Mucosa of rectum (tissue), 2 donors: ENCODE measurements around the gene CHRNB1.
"Not testable (repeated sequence)": the region's sequence is repeated elsewhere in the genome, so short reads cannot be mapped to it uniquely, and the experiment has no call there.

ENCODE experiments used
- H3K27ac ChIP-seq, 2 donors: one replicate each; pipeline ENCODE4 v1.7.0; 2013; ENCODE audit warnings: inconsistent platforms in 2 of 2, low read depth in 2 of 2, low read length in 2 of 2
- H3K27me3 ChIP-seq, 2 donors: one replicate each; pipeline ENCODE4 v1.7.0; 2013; ENCODE audit warnings: low read length in 2 of 2; ENCODE audit not compliant: control insufficient read depth in 2 of 2, insufficient read depth in 2 of 2
- H3K36me3 ChIP-seq, 2 donors: one replicate each; pipeline ENCODE4 v1.7.0; 2013; ENCODE audit warnings: low read length in 2 of 2; ENCODE audit not compliant: control insufficient read depth in 2 of 2, insufficient read depth in 2 of 2
- H3K4me1 ChIP-seq, 2 donors: one replicate each; pipeline ENCODE4 v1.7.0; 2013; ENCODE audit warnings: low read length in 2 of 2, mild to moderate bottlenecking in 1 of 2; ENCODE audit not compliant: control insufficient read depth in 2 of 2, insufficient read depth in 2 of 2
- H3K4me3 ChIP-seq, 2 donors: one replicate each; pipeline ENCODE4 v1.7.0; 2013; ENCODE audit warnings: low read length in 2 of 2
- H3K9ac ChIP-seq, 2 donors: one replicate each; pipeline ENCODE4 v1.7.0; 2013; ENCODE audit warnings: low read length in 2 of 2, low read depth in 1 of 2, mild to moderate bottlenecking in 1 of 2
- H3K9me3 ChIP-seq, 2 donors: one replicate each; pipeline ENCODE4 v1.7.0; 2013; ENCODE audit warnings: low read length in 2 of 2; ENCODE audit not compliant: control insufficient read depth in 2 of 2
- donor health status: healthy.
- donor health status: Normal muscosa, but diverticular disease.

The CHRNB1 gene

GRCh38 chr17:7476951-7477350 lies 32.1 kb downstream of the CHRNB1 start:
- H3K9ac ChIP-seq, result no peak overlapping the region
- H3K27ac ChIP-seq, result peak overlapping the region; percentile 88 to 95
- H3K36me3 ChIP-seq, result no peaks in the 10 kb centered on the region
- no peaks in the 10 kb centered on the region for H3K27me3 ChIP-seq
- H3K4me3 ChIP-seq, result peak overlapping the region in 1 of 2 donors; percentile 84
- peaks cover 17 to 21% of the 10 kb centered on the region in 2 donors for H3K4me1 ChIP-seq
- no peaks in the 10 kb centered on the region for H3K9me3 ChIP-seq

GRCh38 chr17:7477392-7478275 lies 32.8 kb downstream of the CHRNB1 start:
- H3K4me1 ChIP-seq, result peaks cover 17 to 22% of the 10 kb centered on the region in 2 donors

GRCh38 chr17:7478276-7479212 lies 33.7 kb downstream of the CHRNB1 start:
- Histone ChIP-seq H3K9me3 (no peaks in the 10 kb centered on the region), H3K27ac (peak overlapping the region; percentile 88 to 95), H3K4me3 (peak overlapping the region; percentile 70 to 84), H3K9ac (peak overlapping the region; percentile 70 to 95), H3K36me3 (no peaks in the 10 kb centered on the region), H3K4me1 (peaks cover 21 to 31% of the 10 kb centered on the region in 2 donors), H3K27me3 (no peaks in the 10 kb centered on the region)

More at GRCh38 chr17:7477392-7478275, 32.8 kb downstream of the CHRNB1 start:
- no peaks in the 10 kb centered on the region for H3K27me3 ChIP-seq
- H3K4me3 ChIP-seq, result peak overlapping the region; percentile 70 to 84
- no peaks in the 10 kb centered on the region for H3K9me3 ChIP-seq
- H3K27ac ChIP-seq, result peak overlapping the region; percentile 88 to 95
- peak overlapping the region; percentile 70 to 95 for H3K9ac ChIP-seq
- H3K36me3 ChIP-seq, result no peaks in the 10 kb centered on the region

GRCh38 chr17:7479213-7480088 lies 34.6 kb downstream of the CHRNB1 start, which contains the start of gene ZBTB4:
TSS of gene ZBTB4 (minus strand) at chr17:7479631. CDS start at chr17:7466801, 12,830 bp downstream.
- Histone ChIP-seq H3K27ac (peak within 1 kb of the TSS; percentile 93 to 95), H3K36me3 (no peaks in the 10 kb centered on the region), H3K4me3 (peak within 1 kb of the TSS; percentile 78 to 85), H3K9ac (peak within 1 kb of the TSS; percentile 89 to 95), H3K9me3 (no peaks in the 10 kb centered on the region), H3K27me3 (no peaks in the 10 kb centered on the region), H3K4me1 (peaks cover 21 to 32% of the 10 kb centered on the region in 2 donors)

GRCh38 chr17:7480089-7480384 lies 35.2 kb downstream of the CHRNB1 start:
- peak overlapping the region; percentile 93 to 95 for H3K27ac ChIP-seq
- peak overlapping the region; percentile 89 to 95 for H3K9ac ChIP-seq
- no peaks in the 10 kb centered on the region for H3K9me3 ChIP-seq
- H3K27me3 ChIP-seq, result no peaks in the 10 kb centered on the region
- H3K36me3 ChIP-seq, result no peaks in the 10 kb centered on the region
- peak overlapping the region; percentile 78 to 85 for H3K4me3 ChIP-seq
- H3K4me1 ChIP-seq, result peaks cover 21 to 32% of the 10 kb centered on the region in 2 donors

- H3K36me3 ChIP-seq, H3K9me3 ChIP-seq, H3K27me3 ChIP-seq, H3K4me3 ChIP-seq: not testable (repeated sequence)
- H3K9ac ChIP-seq, result peak within 1 kb of the TSS in 1 of 2 donors; percentile 95
- H3K4me1 ChIP-seq, result peaks cover 24 to 33% of the 10 kb centered on the region in 2 donors
- peak within 1 kb of the TSS; percentile 93 to 95 for H3K27ac ChIP-seq
Measured at GRCh38 chr17:7481275-7481674, 36.4 kb downstream of the CHRNB1 start, which contains the start of gene SLC35G6. TSS of gene SLC35G6 (plus strand) at chr17:7481446. CDS start at chr17:7481517, 71 bp downstream.

- not testable (repeated sequence) for H3K4me3 ChIP-seq, H3K9ac ChIP-seq
Measured at GRCh38 chr17:7481842-7482741, 37.2 kb downstream of the CHRNB1 start.

GRCh38 chr17:7482742-7483088 lies 37.9 kb downstream of the CHRNB1 start:
- Histone ChIP-seq H3K4me1 (peaks cover 26 to 39% of the 10 kb centered on the region in 2 donors), H3K27ac (peak overlapping the region; percentile 100), H3K4me3 (peak overlapping the region; percentile 94 to 97), H3K9ac (peak overlapping the region; percentile 99 to 100)
- H3K36me3 ChIP-seq, H3K27me3 ChIP-seq, H3K9me3 ChIP-seq: not testable (repeated sequence)

More at GRCh38 chr17:7481842-7482741, 37.2 kb downstream of the CHRNB1 start:
- H3K9me3 ChIP-seq, H3K27me3 ChIP-seq, H3K36me3 ChIP-seq: not testable (repeated sequence)
- Histone ChIP-seq H3K27ac (peak overlapping the region in 1 of 2 donors; percentile 100), H3K4me1 (peaks cover 23 to 34% of the 10 kb centered on the region in 2 donors)
